Aorta (tissue), 5 donors: ENCODE results near the gene SRRM4. TPM values are rescaled to one million over a fixed set of nuclear protein-coding genes. Genes with fewer than 3 reads are reported as not detected.
"Not testable (repeated sequence)": the region's sequence is repeated elsewhere in the genome, so short reads cannot be mapped to it uniquely, and the experiment has no call there.

ENCODE experiments used
- ATAC-seq: fragments of 200-7000 bp; cut with Tn5 transposase; one replicate; pipeline ENCODE4 v1.9.1; 2022; ENCODE audit warnings: moderate library complexity; ENCODE audit not compliant: low FRiP score
- DNase-seq, 2 donors: peaks; one replicate each; pipeline ENCODE4 v3.0.0-alpha.2; 2020
- H3K27ac ChIP-seq, 2 donors: one replicate each; pipeline ENCODE4 v1.5.1; 2013; ENCODE audit warnings: low read length in 2 of 2, mild to moderate bottlenecking in 2 of 2, moderate library complexity in 2 of 2, control low read depth in 1 of 2, inconsistent platforms in 1 of 2, low read depth in 1 of 2
- H3K27me3 ChIP-seq, 2 donors: one replicate each; pipeline ENCODE4 v1.6.1; 2013; ENCODE audit warnings: control low read depth in 1 of 2, low read length in 1 of 2, mild to moderate bottlenecking in 1 of 2, moderate library complexity in 1 of 2; ENCODE audit not compliant: insufficient read depth in 2 of 2, control insufficient read depth in 1 of 2
- H3K36me3 ChIP-seq, 2 donors: one replicate each; pipeline ENCODE4 v1.6.1; 2013; ENCODE audit warnings: control low read depth in 1 of 2, low read length in 1 of 2, mild to moderate bottlenecking in 1 of 2; ENCODE audit not compliant: insufficient read depth in 2 of 2, control insufficient read depth in 1 of 2
- H3K4me1 ChIP-seq, 2 donors: one replicate each; pipeline ENCODE4 v1.6.1; 2013; ENCODE audit warnings: low read length in 2 of 2, control low read depth in 1 of 2, mild to moderate bottlenecking in 1 of 2, moderate library complexity in 1 of 2; ENCODE audit not compliant: insufficient read depth in 2 of 2, control insufficient read depth in 1 of 2
- H3K4me3 ChIP-seq, 2 donors: one replicate each; pipeline ENCODE4 v1.5.1; 2013; ENCODE audit warnings: low read length in 2 of 2, control low read depth in 1 of 2, mild to moderate bottlenecking in 1 of 2
- H3K9me3 ChIP-seq: one replicate; pipeline ENCODE4 v1.6.1; 2013; ENCODE audit warnings: mild to moderate bottlenecking, low read length; ENCODE audit not compliant: control insufficient read depth
- WGBS, 2 donors: extraction: QIAGEN DNeasy Blood & Tissue Kit; methylation state at CpG; one replicate each; pipeline ENCODE4 v1.1.7; 2013; 5-methylcytosine and 5-hydroxymethylcytosine counted together
- intact Hi-C, 2 donors: fragments of 100-400 bp; cut with DNase I; formaldehyde crosslinking; loops; one replicate each; pipeline versions ENCODE4 v1.14.2 to v1.15.0; 2022
- polyA plus RNA-seq, 2 donors: library from polyadenylated mRNA; stranded (reverse); fragments of 200-250 nt; gene quantifications; one replicate each; pipeline ENCODE4 v1.2.3, GENCODE V29; 2013
- total RNA-seq, 2 donors: library from RNA; stranded (reverse); fragmentation: NEBNext Ultra II Directional; extraction: Animal tissue kit (Norgen Biotek cat#: 25700); gene quantifications; one replicate each; pipeline ENCODE4 v1.2.1, GENCODE V29; 2021
- donor health status: healthy with polysubstance abuse.
- donor health status: Bipolar disorder and iron deficiency.
- donor health status: DM: no; HTN: no; CAD: no.
- donor health status: DM: no; HTN: no; CAD: no.
- donor health status: DM: yes; HTN: yes; CAD: no.

Gene SRRM4
- total and polyA plus RNA-seq, 4 donors, result 0.13 to 0.88 (median 0.25) TPM

- intact Hi-C loops, result no loop called here
- Histone ChIP-seq H3K4me3 (no peak overlapping the region), H3K27ac (no peak overlapping the region), H3K27me3 (peaks cover 0 to 2% of the 10 kb centered on the region in 2 donors), H3K4me1 (no peaks in the 10 kb centered on the region), H3K9me3 (peaks cover 4% of the 10 kb centered on the region), H3K36me3 (no peaks in the 10 kb centered on the region)
- no peak for ATAC-seq
- no peak for DNase-seq
- 50 to 52% methylated on average over 5 of the region's 5 CpGs for WGBS, 2 donors
Observed at GRCh38 chr12:119005085-119005484, 23.7 kb downstream of the SRRM4 start.

- DNase-seq (no peak), ATAC-seq (no peak)
- WGBS, 2 donors, result 12 to 18% methylated on average over 4 of the region's 4 CpGs
- Histone ChIP-seq H3K4me3 (no peak overlapping the region), H3K4me1 (no peaks in the 10 kb centered on the region), H3K27ac (no peak overlapping the region), H3K27me3 (peaks cover 0 to 2% of the 10 kb centered on the region in 2 donors), H3K36me3 (no peaks in the 10 kb centered on the region), H3K9me3 (peaks cover 4% of the 10 kb centered on the region)
- intact Hi-C loops, result no loop called here
Observed at GRCh38 chr12:119005913-119006312, 24.6 kb downstream of the SRRM4 start.

GRCh38 chr12:119006746-119007145, 25.4 kb downstream of the SRRM4 start:
- Histone ChIP-seq H3K36me3 (no peaks in the 10 kb centered on the region), H3K27me3 (no peaks in the 10 kb centered on the region), H3K9me3 (peaks cover 7% of the 10 kb centered on the region), H3K27ac (no peak overlapping the region), H3K4me3 (no peak overlapping the region), H3K4me1 (no peaks in the 10 kb centered on the region)
- ATAC-seq, result no peak
- DNase-seq, result no peak
- intact Hi-C loops, result no loop called here
- 16% methylated on average over 5 of the region's 5 CpGs for WGBS, 2 donors

GRCh38 chr12:119008273-119008672, 26.9 kb downstream of the SRRM4 start:
- 61 to 80% methylated on average over 1 of the region's 1 CpG for whole genome bisulfite sequencing, 2 donors
- intact Hi-C loops, result not testable (repeated sequence)

GRCh38 chr12:119008691-119009221, 27.4 kb downstream of the SRRM4 start:
- intact Hi-C loops, result no loop called here
- Histone ChIP-seq H3K4me3 (no peak overlapping the region), H3K9me3 (peaks cover 7% of the 10 kb centered on the region), H3K27me3 (no peaks in the 10 kb centered on the region), H3K4me1 (no peaks in the 10 kb centered on the region), H3K27ac (no peak overlapping the region), H3K36me3 (no peaks in the 10 kb centered on the region)
- ATAC-seq, result no peak
- 0 to 1% methylated on average over 20 of the region's 20 CpGs for WGBS, 2 donors
- no peak for DNase-seq

More at GRCh38 chr12:119008273-119008672, 26.9 kb downstream of the SRRM4 start:
- H3K27ac ChIP-seq, H3K27me3 ChIP-seq, DNase-seq, H3K4me3 ChIP-seq, H3K4me1 ChIP-seq, H3K36me3 ChIP-seq, ATAC-seq, H3K9me3 ChIP-seq: not testable (repeated sequence)

GRCh38 chr12:119011231-119011630, 29.9 kb downstream of the SRRM4 start:
- H3K9me3 ChIP-seq, result peaks cover 7% of the 10 kb centered on the region
- no peak overlapping the region for H3K27ac ChIP-seq
- DNase-seq, result no peak
- intact Hi-C loops, result no loop called here
- WGBS, 2 donors, result 25 to 26% methylated on average over 2 of the region's 2 CpGs
- no peaks in the 10 kb centered on the region for H3K27me3 ChIP-seq
- H3K4me3 ChIP-seq, result no peak overlapping the region
- no peaks in the 10 kb centered on the region for H3K4me1 ChIP-seq
- no peak for ATAC-seq
- H3K36me3 ChIP-seq, result no peaks in the 10 kb centered on the region

GRCh38 chr12:119012179-119012578, 30.8 kb downstream of the SRRM4 start:
- Histone ChIP-seq H3K4me3 (no peak overlapping the region), H3K4me1 (no peaks in the 10 kb centered on the region), H3K9me3 (peaks cover 7% of the 10 kb centered on the region), H3K27ac (no peak overlapping the region), H3K27me3 (no peaks in the 10 kb centered on the region), H3K36me3 (no peaks in the 10 kb centered on the region)
- 24 to 36% methylated on average over 3 of the region's 3 CpGs for WGBS, 2 donors
- ATAC-seq (no peak), DNase-seq (no peak)
- intact Hi-C loops, result no loop called here

GRCh38 chr12:119013023-119013422, 31.7 kb downstream of the SRRM4 start:
- Histone ChIP-seq H3K4me3 (no peak overlapping the region), H3K27ac (no peak overlapping the region), H3K4me1 (no peaks in the 10 kb centered on the region), H3K27me3 (no peaks in the 10 kb centered on the region), H3K36me3 (no peaks in the 10 kb centered on the region), H3K9me3 (peaks cover 7% of the 10 kb centered on the region)
- ATAC-seq (no peak), DNase-seq (no peak)
- intact Hi-C loops, result no loop called here

- Histone ChIP-seq H3K4me1 (no peaks in the 10 kb centered on the region), H3K27ac (no peak overlapping the region), H3K36me3 (no peaks in the 10 kb centered on the region), H3K9me3 (peaks cover 6% of the 10 kb centered on the region), H3K4me3 (no peak overlapping the region), H3K27me3 (no peaks in the 10 kb centered on the region)
- intact Hi-C loops, result no loop called here
- WGBS, 2 donors, result 84 to 86% methylated on average over 1 of the region's 1 CpG
- no peak for ATAC-seq
- DNase-seq, result no peak
Observed at GRCh38 chr12:119014368-119014767, 33.0 kb downstream of the SRRM4 start.
